ENCODE data around the gene SERPINA5. TPM values are rescaled to one million over a fixed set of nuclear protein-coding genes. Genes with fewer than 3 reads are reported as not detected.

Gene SERPINA5
- total RNA-seq, 2 donors from 2014 or later, result 0.46 to 0.75 TPM

GRCh38 chr14:94548131-94548998 lies 32.9 kb upstream of the SERPINA5 start:
- ATAC-seq, result no peak
- intact Hi-C loops (cut with DNase I, micrococcal nuclease), result no loop called here
- no peak for DNase-seq

- DNase-seq, result peak in 1 of 2 donors; percentile 47
- ATAC-seq, result peak; percentile 44
- intact Hi-C loops (cut with DNase I, micrococcal nuclease), result no loop called here
These were observed 31.9 kb upstream of the SERPINA5 start for GRCh38 chr14:94548999-94549985.

- intact Hi-C loops (cut with DNase I, micrococcal nuclease), result no loop called here
- no peak for DNase-seq
- ATAC-seq, result no peak
These were observed 31.2 kb upstream of the SERPINA5 start for GRCh38 chr14:94550041-94550440.

- ATAC-seq, result no peak
- DNase-seq, result no peak
- intact Hi-C loops (cut with DNase I, micrococcal nuclease), result no loop called here
These were observed 25.2 kb upstream of the SERPINA5 start for GRCh38 chr14:94555991-94556390.

- intact Hi-C loops (cut with DNase I, micrococcal nuclease), result no loop called here
- DNase-seq, result no peak
- no peak for ATAC-seq
These were observed 23.9 kb upstream of the SERPINA5 start for GRCh38 chr14:94557327-94557726.

- no peak for ATAC-seq
These were observed 22.4 kb upstream of the SERPINA5 start for GRCh38 chr14:94558842-94559241.

GRCh38 chr14:94559638-94560290 lies 21.5 kb upstream of the SERPINA5 start:
- intact Hi-C loops (cut with DNase I, micrococcal nuclease), result no loop called here
- DNase-seq (no peak), ATAC-seq (no peak)

More at GRCh38 chr14:94558842-94559241, 22.4 kb upstream of the SERPINA5 start:
- no peak for DNase-seq
- intact Hi-C loops (cut with DNase I, micrococcal nuclease), result no loop called here

GRCh38 chr14:94560291-94560665 lies 20.9 kb upstream of the SERPINA5 start:
- DNase-seq, result no peak
- no peak for ATAC-seq

DNA sequence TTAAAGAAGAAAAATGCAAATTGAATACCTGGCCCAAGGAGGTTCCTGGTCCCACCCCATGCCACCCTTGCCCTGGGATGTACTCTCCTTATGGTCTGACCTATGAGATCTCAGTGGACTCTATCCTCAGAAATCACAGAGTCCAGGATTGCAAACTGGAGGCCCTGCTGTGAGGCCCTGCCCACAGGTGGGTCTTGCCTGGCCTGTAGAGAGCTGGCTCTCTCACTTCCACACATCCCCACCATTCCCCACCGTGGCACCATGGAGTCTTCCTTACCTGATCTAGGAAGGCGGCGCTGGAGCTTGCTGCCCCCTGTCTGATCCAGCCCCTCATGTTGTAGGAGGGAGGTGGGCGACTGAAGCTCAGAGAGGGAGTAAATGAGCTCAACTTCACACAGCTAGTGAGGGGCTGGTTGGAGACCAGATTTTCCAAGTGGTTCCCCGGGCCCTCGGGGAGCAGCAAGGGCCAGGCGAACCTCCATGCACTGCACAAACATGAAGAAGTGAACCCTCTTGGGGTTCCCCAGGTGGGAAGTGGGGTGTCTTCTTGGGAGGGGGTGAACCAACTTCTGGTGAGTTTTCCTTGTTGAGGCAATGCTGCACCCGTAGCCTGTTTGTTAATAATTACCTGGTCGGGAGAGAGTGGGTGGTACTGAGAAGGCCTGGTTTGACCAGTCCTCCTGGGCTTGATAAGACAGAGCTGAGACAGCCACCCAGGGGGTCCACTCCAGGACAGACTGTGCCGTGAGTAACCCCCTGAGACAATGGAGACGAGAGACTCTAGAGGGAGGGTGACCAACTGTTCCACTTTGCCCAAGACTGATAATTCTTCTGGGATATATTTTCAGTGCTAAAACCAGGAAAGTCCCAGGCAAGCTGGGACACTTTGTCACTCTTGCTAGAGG lies 20.2 kb upstream of the SERPINA5 start, which contains the start of gene SERPINA4:
Gene SERPINA4 (plus strand): TSS at position 692 of the 905 bp plus-strand sequence. CDS start 2,041 bp downstream, outside the sequence.
- intact Hi-C loops (cut with DNase I, micrococcal nuclease), result no loop called here
- DNase-seq (no peak), ATAC-seq (no peak)

More at GRCh38 chr14:94560291-94560665, 20.9 kb upstream of the SERPINA5 start:
- intact Hi-C loops (cut with DNase I, micrococcal nuclease), result no loop called here

DNA sequence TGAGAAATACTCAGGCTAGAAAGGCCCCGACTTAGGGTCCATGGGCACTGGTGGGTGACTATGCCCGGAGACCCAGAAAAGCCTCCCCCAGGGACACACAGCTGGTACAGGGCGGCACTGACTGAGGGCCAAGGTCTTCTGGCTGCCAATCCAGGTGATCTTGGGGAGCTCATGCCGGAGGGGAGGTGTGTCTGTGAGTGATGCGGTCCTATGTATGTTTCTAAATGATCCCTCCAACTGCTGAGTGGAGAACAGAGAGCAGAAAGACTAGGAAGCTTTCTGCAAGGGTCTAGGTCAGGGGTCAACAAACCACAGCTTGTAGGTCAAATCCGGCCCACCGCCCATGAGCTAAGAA lies 19.6 kb upstream of the SERPINA5 start:
- no peak for ATAC-seq
- intact Hi-C loops (cut with DNase I, micrococcal nuclease), result no loop called here
- DNase-seq, result no peak

GRCh38 chr14:94562022-94562421 lies 19.2 kb upstream of the SERPINA5 start:
- ATAC-seq (no peak), DNase-seq (no peak)
- intact Hi-C loops (cut with DNase I, micrococcal nuclease), result no loop called here

- no peak for ATAC-seq
- intact Hi-C loops (cut with DNase I, micrococcal nuclease), result no loop called here
- DNase-seq, result no peak
These were observed 18.0 kb upstream of the SERPINA5 start for GRCh38 chr14:94562941-94563883.

DNA sequence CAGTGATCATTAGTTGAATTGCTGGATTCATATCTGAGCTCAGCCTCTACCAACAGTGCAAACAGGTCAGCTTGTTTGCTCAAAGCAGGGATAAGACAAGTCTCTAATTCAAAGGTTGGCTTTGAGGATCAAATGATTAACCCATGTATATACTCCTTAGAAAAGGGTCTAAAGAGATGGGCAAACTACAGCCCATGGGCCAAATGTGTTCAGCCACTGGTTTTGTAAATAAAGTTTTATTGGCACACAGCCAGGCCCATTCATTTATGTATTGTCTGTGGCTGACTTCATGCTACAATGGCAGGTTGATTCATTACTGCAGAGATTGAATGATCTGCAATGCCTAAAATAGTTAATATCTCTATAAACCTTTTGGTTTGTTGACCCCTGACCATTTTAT lies 16.8 kb upstream of the SERPINA5 start:
- ATAC-seq, result no peak
- DNase-seq, result no peak
- intact Hi-C loops (cut with DNase I, micrococcal nuclease), result no loop called here

GRCh38 chr14:94568186-94568585 lies 13.0 kb upstream of the SERPINA5 start:
- ATAC-seq (no peak), DNase-seq (no peak)
- intact Hi-C loops (cut with DNase I, micrococcal nuclease), result no loop called here

GRCh38 chr14:94569381-94570001 lies 11.7 kb upstream of the SERPINA5 start:
- intact Hi-C loops (cut with DNase I, micrococcal nuclease), result no loop called here
- ATAC-seq, result no peak
- DNase-seq, result no peak

DNA sequence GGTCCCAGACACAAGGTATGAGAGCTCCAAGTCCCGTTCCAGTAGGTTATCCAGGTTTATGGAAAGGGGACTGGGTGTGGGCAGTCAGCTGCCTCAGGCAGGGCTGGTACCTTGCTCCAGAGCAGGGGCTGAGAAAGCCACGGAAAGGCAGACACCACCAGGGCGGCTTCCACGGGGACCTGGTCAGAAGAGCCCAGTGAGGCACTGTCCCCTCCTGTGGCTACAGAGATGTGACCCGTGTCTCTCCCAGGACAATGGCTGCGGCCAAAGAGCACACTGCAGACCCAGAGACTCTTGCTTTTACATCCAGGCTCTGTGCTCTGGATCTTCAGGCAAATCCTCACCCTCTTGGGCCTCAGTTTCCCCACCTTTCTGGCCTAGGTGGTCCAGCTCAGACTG lies 11.2 kb upstream of the SERPINA5 start:
- DNase-seq (no peak), ATAC-seq (no peak)
- intact Hi-C loops (cut with DNase I, micrococcal nuclease), result no loop called here

DNA sequence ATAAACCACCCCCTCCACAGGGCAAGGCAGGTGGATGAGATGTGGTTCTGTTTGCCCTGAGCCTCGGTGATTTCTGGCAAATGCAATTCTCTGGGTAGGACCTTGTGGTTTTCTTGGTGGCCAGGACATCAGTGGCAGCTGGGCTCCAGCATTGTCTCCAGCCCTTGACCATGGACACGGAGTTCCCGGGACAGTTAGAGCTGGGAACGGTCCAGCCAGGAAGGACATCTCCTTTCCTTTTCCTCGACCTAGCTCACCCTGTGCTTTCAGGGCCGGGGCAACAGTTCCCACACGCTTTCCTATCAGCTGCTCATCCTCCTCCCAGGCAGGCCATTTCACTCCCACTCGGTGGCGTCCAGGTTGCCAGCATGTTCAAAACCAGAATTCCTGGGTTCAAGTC lies 10.8 kb upstream of the SERPINA5 start:
- ATAC-seq, result no peak
- intact Hi-C loops (cut with DNase I, micrococcal nuclease), result no loop called here
- no peak for DNase-seq

Measured in left colon (tissue), 2 donors.